Fibroblast of lung (primary cell): ENCODE measurements around the gene NTF4. TPM values are rescaled to one million over a fixed set of nuclear protein-coding genes. Genes with fewer than 3 reads are reported as not detected.

Experiments used
- DNase-seq, 2 donors: peaks; one replicate each; pipeline versions ENCODE4 v3.0.0 to v3.0.0-alpha.2; 2010; ENCODE audit warnings: low read depth in 2 of 2
- H2AFZ ChIP-seq: 2 replicates; pipeline ENCODE4 v1.5.1; 2012; ENCODE audit warnings: low read length, control low read depth, inconsistent platforms
- H3K27ac ChIP-seq: 2 replicates; pipeline ENCODE4 v1.5.1; 2011; ENCODE audit warnings: low read length, control low read depth; ENCODE audit not compliant: insufficient read depth
- H3K27me3 ChIP-seq: 2 replicates; pipeline ENCODE4 v1.5.1; 2011; ENCODE audit warnings: mild to moderate bottlenecking, low read length; ENCODE audit not compliant: control insufficient read depth, insufficient read depth
- H3K36me3 ChIP-seq: 2 replicates; pipeline ENCODE4 v1.5.1; 2011; ENCODE audit warnings: low read length; ENCODE audit not compliant: control insufficient read depth, insufficient read depth
- H3K4me1 ChIP-seq: 2 replicates; pipeline ENCODE4 v1.5.1; 2011; ENCODE audit warnings: low read length; ENCODE audit not compliant: control insufficient read depth, insufficient read depth; ENCODE audit errors: extremely low read depth
- H3K4me2 ChIP-seq: 2 replicates; pipeline ENCODE4 v1.5.1; 2011; ENCODE audit warnings: low read length, control low read depth; ENCODE audit not compliant: insufficient read depth; ENCODE audit errors: extremely low read depth
- H3K4me3 ChIP-seq, 4 experiments: fragments of 200-600 bp in 1 of 4; sonication (generic) in 1 of 4; replicated peaks in 1 of 4; 2 replicates each; pipeline ENCODE4 v1.5.1; 2011 to 2016; ENCODE audit warnings: low read length in 4 of 4, low read depth in 3 of 4, mild to moderate bottlenecking in 3 of 4, control low read depth in 2 of 4, inconsistent platforms in 1 of 4, mixed read lengths in 1 of 4; ENCODE audit not compliant: insufficient read depth in 1 of 4; ENCODE audit errors: control extremely low read depth in 1 of 4
- H3K79me2 ChIP-seq: 2 replicates; pipeline ENCODE4 v1.5.1; 2012; ENCODE audit warnings: mild to moderate bottlenecking, low read length, inconsistent platforms; ENCODE audit not compliant: control insufficient read depth, insufficient read depth
- H3K9ac ChIP-seq: 2 replicates; pipeline ENCODE4 v1.5.1; 2011; ENCODE audit warnings: mild to moderate bottlenecking, low read length, control low read depth; ENCODE audit not compliant: insufficient read depth
- H3K9me3 ChIP-seq: 2 replicates; pipeline ENCODE4 v1.5.1; 2012; ENCODE audit warnings: low read depth, low read length; ENCODE audit not compliant: control insufficient read depth, insufficient read depth
- H4K20me1 ChIP-seq: 2 replicates; pipeline ENCODE4 v1.5.1; 2011; ENCODE audit warnings: low read length; ENCODE audit not compliant: control insufficient read depth, insufficient read depth; ENCODE audit errors: extremely low read depth
- CTCF ChIP-seq, 2 donors: IDR thresholded peaks in 1 of 2; conservative IDR thresholded peaks in 1 of 2; 1 replicate in 1 of 2; 2 replicates in 1 of 2; pipeline ENCODE4 v1.5.1; 2011 to 2012; ENCODE audit warnings: low read length in 2 of 2, control low read depth in 1 of 2, inconsistent platforms in 1 of 2, low read depth in 1 of 2, mild to moderate bottlenecking in 1 of 2
- EZH2 ChIP-seq: IDR thresholded peaks from 2 replicates; pipeline ENCODE4 v1.5.1; 2012; ENCODE audit warnings: low read length, control low read depth, mild to moderate bottlenecking; ENCODE audit errors: missing control alignments
- polyA minus RNA-seq: library from RNA; depleted of rRNA, polyadenylated mRNA; stranded (reverse); fragments of >200 nt; gene quantifications from 2 replicates; pipeline ENCODE4 v1.2.3, GENCODE V29; 2011; ENCODE audit warnings: low replicate concordance
- polyA plus RNA-seq, 2 donors: library from polyadenylated mRNA; depleted of rRNA in 1 of 2; stranded (reverse) in 1 of 2; unstranded in 1 of 2; fragments of >200 nt; gene quantifications; 2 replicates each; pipeline ENCODE4 v1.2.1, GENCODE V29; 2011 to 2012; ENCODE audit warnings: missing spikeins in 1 of 2
- total RNA-seq: library from RNA; depleted of rRNA; stranded (reverse); fragments of >200 nt; gene quantifications from 2 replicates; pipeline ENCODE4 v1.2.1, GENCODE V29; 2014

Gene NTF4
- total RNA-seq (not detected in 2 replicates), polyA plus RNA-seq (not detected in 2 replicates), polyA minus RNA-seq (not detected in 2 replicates)
- polyA plus RNA-seq (2012) = not detected in 2 replicates

GRCh38 chr19:49064768-49065611, at the start of gene NTF4:
Gene NTF4 (minus strand): TSS chr19:49064818. CDS start chr19:49061997, 2,821 bp downstream.
- H3K9me3 ChIP-seq = no peaks in the 10 kb centered on the region
- H3K4me2 ChIP-seq = no peak within 1 kb of the TSS
- no peak within 1 kb of the TSS for H3K27ac ChIP-seq
- no peaks in the 10 kb centered on the region for H4K20me1 ChIP-seq
- no peaks in the 10 kb centered on the region for H3K4me1 ChIP-seq
- peak in 1 of 2 donors; percentile 41 for DNase-seq
- H2AFZ ChIP-seq = no peak within 1 kb of the TSS
- peaks cover 31% of the 10 kb centered on the region for H3K27me3 ChIP-seq
- no peaks in the 10 kb centered on the region for H3K79me2 ChIP-seq
- H3K4me3 ChIP-seq = no peak within 1 kb of the TSS
- no peak within 1 kb of the TSS for H3K9ac ChIP-seq
- TF ChIP-seq CTCF (conservative IDR thresholded peaks at IDR 0.05 in 1 of 2, IDR thresholded peaks at IDR 0.05 in 1 of 2; ENCODE audit: low read depth in 1 of 2, low read length in 2 of 2) (no peak), EZH2 (no peak)
- no peaks in the 10 kb centered on the region for H3K36me3 ChIP-seq

- peak within 1 kb of the TSS; percentile 89 for H3K4me2 ChIP-seq
- H3K36me3 ChIP-seq = peaks cover 2% of the 10 kb centered on the region
- DNase-seq = peak; percentile 43 to 49
- H3K27me3 ChIP-seq = no peaks in the 10 kb centered on the region
- peak within 1 kb of the TSS; percentile 18 for H3K27ac ChIP-seq
- peak within 1 kb of the TSS; percentile 78 for H2AFZ ChIP-seq
- H3K9me3 ChIP-seq = no peaks in the 10 kb centered on the region
- no peaks in the 10 kb centered on the region for H4K20me1 ChIP-seq
- H3K4me3 ChIP-seq = peak within 1 kb of the TSS; percentile 57 to 70 (median 65)
- peaks cover 6% of the 10 kb centered on the region for H3K4me1 ChIP-seq
- H3K79me2 ChIP-seq = no peaks in the 10 kb centered on the region
- H3K9ac ChIP-seq = peak within 1 kb of the TSS; percentile 58
- TF ChIP-seq CTCF (conservative IDR thresholded peaks at IDR 0.05 in 1 of 2, IDR thresholded peaks at IDR 0.05 in 1 of 2; ENCODE audit: low read depth in 1 of 2, low read length in 2 of 2) = no peak
- TF ChIP-seq EZH2 = no peak
Observed at GRCh38 chr19:49113762-49114629, 49.4 kb upstream of the NTF4 start, which contains the start of gene LIN7B. Gene LIN7B (plus strand): TSS chr19:49114370. CDS start chr19:49114405, 35 bp downstream.
